Endothelial cell of umbilical vein (primary cell): ENCODE results near the gene SHISA3. TPM values are rescaled to one million over a fixed set of nuclear protein-coding genes. Genes with fewer than 3 reads are reported as not detected.

Source experiments
- BruUV-seq: library from RNA; stranded (reverse); fragments of 400-500 nt; replicated peaks from 2 replicates; lab custom pipeline; 2021; lab: Mats Ljungman, UMichigan
- CTCF ChIA-PET: fragments of 300-600, 350-600 bp; sonication (Branson Sonifier 250); formaldehyde crosslinking; loops from one replicate; lab custom pipeline; 2021; ENCODE audit warnings: antibody characterized with exemption, inconsistent platforms; lab: Charles Lee
- POLR2A ChIA-PET: fragments of 300-600, 350-600 bp; sonication (Branson Sonifier 250); formaldehyde crosslinking; loops from one replicate; lab custom pipeline; 2021; ENCODE audit warnings: antibody characterized with exemption, inconsistent platforms; lab: Charles Lee
- DNase-seq: peaks from one replicate; pipeline ENCODE4 v3.0.0-alpha.2; 2011; ENCODE audit warnings: low read depth, low spot score
- FAIRE-seq: peaks from 2 replicates; lab custom pipeline; 2011; peaks lifted over from hg19 to GRCh38; lab: Jason Lieb, UNC
- H2AFZ ChIP-seq: 2 replicates; pipeline ENCODE4 v1.6.0; 2012; ENCODE audit warnings: low read depth, low read length, control low read depth, inconsistent platforms
- H3K27ac ChIP-seq: 2 replicates; pipeline ENCODE4 v1.5.1; 2011; ENCODE audit warnings: low read depth, mild to moderate bottlenecking, control low read depth, low read length, moderate library complexity; ENCODE audit not compliant: insufficient read depth
- H3K27me3 ChIP-seq, 2 experiments: 2 replicates each; pipeline versions ENCODE4 v1.6.0 to v1.6.1; 2011; ENCODE audit warnings: low read length in 2 of 2, mixed read lengths in 1 of 2; ENCODE audit not compliant: control insufficient read depth in 2 of 2, insufficient read depth in 2 of 2
- H3K36me3 ChIP-seq, 2 experiments: 2 replicates in 1 of 2; 3 replicates in 1 of 2; pipeline ENCODE4 v1.5.1; 2011; ENCODE audit warnings: low read length in 2 of 2, mild to moderate bottlenecking in 1 of 2, moderate library complexity in 1 of 2; ENCODE audit not compliant: control insufficient read depth in 2 of 2, insufficient read depth in 2 of 2; ENCODE audit errors: extremely low read depth in 1 of 2
- H3K4me1 ChIP-seq: 3 replicates; pipeline ENCODE4 v1.5.1; 2011; ENCODE audit warnings: mild to moderate bottlenecking, low read length; ENCODE audit not compliant: control insufficient read depth, insufficient read depth; ENCODE audit errors: extremely low read depth
- H3K4me2 ChIP-seq: 2 replicates; pipeline ENCODE4 v1.6.1; 2011; ENCODE audit warnings: low read length, control low read depth, mixed read lengths; ENCODE audit not compliant: insufficient read depth
- H3K4me3 ChIP-seq, 3 experiments: fragments of 200-600 bp in 1 of 3; sonication (generic), shearing (Covaris generic) in 1 of 3; replicated peaks in 1 of 3; 2 replicates each; pipeline ENCODE4 v1.5.1; 2011 to 2016; ENCODE audit warnings: control low read depth in 3 of 3, low read length in 3 of 3, mild to moderate bottlenecking in 2 of 3, inconsistent platforms in 1 of 3, low read depth in 1 of 3, moderate library complexity in 1 of 3; ENCODE audit not compliant: insufficient read depth in 1 of 3
- H3K79me2 ChIP-seq: 2 replicates; pipeline ENCODE4 v1.6.0; 2012; ENCODE audit warnings: low read length, inconsistent platforms; ENCODE audit not compliant: control insufficient read depth, insufficient read depth
- H3K9ac ChIP-seq: replicated peaks from 2 replicates; pipeline ENCODE3; 2011; ENCODE audit warnings: low read length, control low read depth; ENCODE audit not compliant: insufficient read depth; ENCODE audit errors: extremely low read depth
- H3K9me1 ChIP-seq: replicated peaks from 3 replicates; pipeline ENCODE4 v1.6.0; 2011; ENCODE audit warnings: mild to moderate bottlenecking, low read length; ENCODE audit not compliant: control insufficient read depth, insufficient read depth; ENCODE audit errors: extremely low read depth
- H3K9me3 ChIP-seq: replicated peaks from 2 replicates; pipeline ENCODE4 v1.5.1; 2012; ENCODE audit warnings: low read length, inconsistent platforms; ENCODE audit not compliant: control insufficient read depth, insufficient read depth
- H4K20me1 ChIP-seq: replicated peaks from 2 replicates; pipeline ENCODE3; 2011; ENCODE audit warnings: mild to moderate bottlenecking, low read length; ENCODE audit not compliant: control insufficient read depth, insufficient read depth; ENCODE audit errors: extremely low read depth
- CTCF ChIP-seq, 2 donors: IDR thresholded peaks; 1 replicate in 1 of 2; 2 replicates in 1 of 2; pipeline ENCODE4 v1.5.1; 2011; ENCODE audit warnings: low read length in 2 of 2, mild to moderate bottlenecking in 2 of 2, moderate library complexity in 2 of 2, control low read depth in 1 of 2, inconsistent platforms in 1 of 2, low read depth in 1 of 2; ENCODE audit not compliant: insufficient read depth in 1 of 2; ENCODE audit errors: extremely low read depth in 1 of 2
- EZH2 ChIP-seq: IDR thresholded peaks from 2 replicates; pipeline ENCODE4 v1.6.1; 2012; ENCODE audit warnings: borderline replicate concordance, low read depth, mild to moderate bottlenecking, moderate library complexity, low read length, inconsistent platforms; ENCODE audit not compliant: severe bottlenecking
- GATA2 ChIP-seq: IDR thresholded peaks from 2 replicates; pipeline ENCODE4 v1.7.0; 2011; ENCODE audit warnings: low read depth, mild to moderate bottlenecking, moderate library complexity, mixed read lengths, low read length; ENCODE audit not compliant: insufficient read length, insufficient read depth
- MYC ChIP-seq: IDR thresholded peaks from one replicate; pipeline ENCODE4 v1.6.1; 2011; ENCODE audit warnings: mild to moderate bottlenecking, low read depth, low read length
- POLR2A ChIP-seq: IDR thresholded peaks from 2 replicates; pipeline ENCODE4 v1.6.1; 2012; ENCODE audit warnings: low read depth, mild to moderate bottlenecking, control low read depth, low read length
- POLR2AphosphoS5 ChIP-seq: IDR thresholded peaks from 2 replicates; pipeline ENCODE4 v1.6.1; 2012; ENCODE audit warnings: low read depth, mild to moderate bottlenecking, control low read depth, low read length, moderate library complexity; ENCODE audit not compliant: insufficient read depth
- dilution Hi-C: fragments of 300-500 bp; cut with MboI; formaldehyde crosslinking; loops from one replicate; pipeline ENCODE4 v1.15.0; 2019; ENCODE audit warnings: low sequenced_read_pairs; ENCODE audit not compliant: extremely low pct_ligation_motif_present
- intact Hi-C: fragments of 100-400 bp; cut with micrococcal nuclease; formaldehyde crosslinking; loops from one replicate; pipeline ENCODE4 v1.10.0; 2022
- polyA plus RNA-seq, 4 experiments: library from polyadenylated mRNA; depleted of rRNA in 3 of 4; stranded (reverse) in 3 of 4; unstranded in 1 of 4; fragments of >200 nt; gene quantifications; 2 replicates each; pipeline versions ENCODE4 v1.2.1 to v1.2.3, GENCODE V29; 2011 to 2012; ENCODE audit warnings: missing spikeins in 1 of 4
- total RNA-seq: library from RNA; stranded (reverse); gene quantifications from 2 replicates; pipeline ENCODE4 v1.2.3, GENCODE V29; 2021

The SHISA3 gene
- total and polyA plus RNA-seq, 2 donors (not counting 3 experiments of a cell fraction or from before 2014, with no cell fraction given), result 12.0 to 16.6 TPM

GRCh38 chr4:42396361-42396751 is 932 bp upstream of the SHISA3 start:
- no peak overlapping the region for H3K9ac ChIP-seq
- POLR2A ChIA-PET, result no interaction called here
- intact Hi-C loops (loop anchor here (5.0 kb wide), 1 partner anchor 261 kb away; the partner anchor contains the start of gene ATP8A1), dilution Hi-C loops (no loop called here)
- no peak for DNase-seq
- H3K79me2 ChIP-seq, result peaks cover 6% of the 10 kb centered on the region
- H3K9me1 ChIP-seq, result no peaks in the 10 kb centered on the region
- peaks cover 14% of the 10 kb centered on the region for H3K4me1 ChIP-seq
- no peaks in the 10 kb centered on the region for H3K9me3 ChIP-seq
- no peaks in the 10 kb centered on the region for H3K27me3 ChIP-seq
- CTCF ChIA-PET, result interaction anchor here (1.1 to 4.1 kb wide), 4 partner anchors 25 to 124 kb away, joined by 3 to 20 read pairs (median 12); no protein-coding TSS in a partner anchor
- FAIRE-seq, result no peak
- no peak overlapping the region for H3K4me3 ChIP-seq
- TF ChIP-seq EZH2 (no peak), POLR2A (no peak), MYC (no peak)
- no peak overlapping the region for H3K4me2 ChIP-seq
- no peak overlapping the region for H2AFZ ChIP-seq
- H3K36me3 ChIP-seq, result no peaks in the 10 kb centered on the region
- no peak overlapping the region for H3K27ac ChIP-seq
- no peaks in the 10 kb centered on the region for H4K20me1 ChIP-seq
- no TSS peak for BruUV-seq

- ChIA-PET CTCF (interaction anchor here (1.4 to 7.0 kb wide), 4 partner anchors 11 to 122 kb away, joined by 5 to 54 read pairs (median 12); no protein-coding TSS in a partner anchor), POLR2A (no interaction called here)
- Histone ChIP-seq H3K36me3 (no peaks in the 10 kb centered on the region), H3K9me1 (no peaks in the 10 kb centered on the region), H2AFZ (peak overlapping the region; percentile 97), H4K20me1 (no peaks in the 10 kb centered on the region), H3K27ac (peak overlapping the region; percentile 26), H3K4me2 (peak overlapping the region; percentile 74), H3K79me2 (peaks cover 6% of the 10 kb centered on the region), H3K4me3 (peak overlapping the region; percentile 55 to 78 (median 75)), H3K4me1 (peaks cover 14% of the 10 kb centered on the region), H3K9ac (peak overlapping the region; percentile 62), H3K9me3 (no peaks in the 10 kb centered on the region), H3K27me3 (no peaks in the 10 kb centered on the region)
- TF ChIP-seq MYC (no peak), CTCF (IDR thresholded peaks at IDR 0.05; ENCODE audit: extremely low read depth in 1 of 2, insufficient read depth in 1 of 2, low read depth in 1 of 2, low read length in 2 of 2) (no peak), GATA2 (no peak), POLR2AphosphoS5 (no peak), EZH2 (no peak), POLR2A (no peak)
- no TSS peak for BruUV-seq
- FAIRE-seq (peak; percentile 37), DNase-seq (no peak)
- intact Hi-C loops, result loop anchor here (1.0 to 5.0 kb wide), 4 partner anchors 15 to 260 kb away; partner anchors contain the start of gene ATP8A1
- dilution Hi-C loops, result no loop called here
Measured at GRCh38 chr4:42397635-42398170, 415 bp downstream of the SHISA3 start.
